ENCODE measurements around the gene PLXNA1.

PLXNA1 gene

GRCh38 chr3:126954141-126954842, 28.6 kb upstream of the PLXNA1 start:
- no peak for FAIRE-seq

GRCh38 chr3:126955004-126955790, 27.7 kb upstream of the PLXNA1 start:
- FAIRE-seq = no peak

- no peak for FAIRE-seq
These were observed 26.6 kb upstream of the PLXNA1 start for GRCh38 chr3:126956361-126956760.

GRCh38 chr3:126956866-126957650, 25.9 kb upstream of the PLXNA1 start:
- no peak for FAIRE-seq

- no peak for FAIRE-seq
These were observed 24.9 kb upstream of the PLXNA1 start for GRCh38 chr3:126957776-126958637.

GRCh38 chr3:126958638-126959085, 24.3 kb upstream of the PLXNA1 start:
- FAIRE-seq = no peak

GRCh38 chr3:126959136-126959920, 23.6 kb upstream of the PLXNA1 start:
- FAIRE-seq = no peak

GRCh38 chr3:126959921-126960603, 22.9 kb upstream of the PLXNA1 start:
- FAIRE-seq = no peak

GRCh38 chr3:126960604-126960995, 22.3 kb upstream of the PLXNA1 start:
- no peak for FAIRE-seq

GRCh38 chr3:126961191-126961790, 21.6 kb upstream of the PLXNA1 start:
- no peak for FAIRE-seq

- FAIRE-seq = no peak
These were observed 21.0 kb upstream of the PLXNA1 start for GRCh38 chr3:126961791-126962461.

GRCh38 chr3:126962756-126963155, 20.2 kb upstream of the PLXNA1 start:
- no peak for FAIRE-seq

GRCh38 chr3:126963261-126964190, 19.4 kb upstream of the PLXNA1 start:
- no peak for FAIRE-seq

- no peak for FAIRE-seq
These were observed 18.7 kb upstream of the PLXNA1 start for GRCh38 chr3:126964261-126964660.

GRCh38 chr3:126964950-126965349, 18.0 kb upstream of the PLXNA1 start:
- FAIRE-seq = no peak

GRCh38 chr3:126965526-126966080, 17.3 kb upstream of the PLXNA1 start:
- no peak for FAIRE-seq

GRCh38 chr3:126967386-126967785, 15.5 kb upstream of the PLXNA1 start:
- no peak for FAIRE-seq
